AG08396 (cell line): Measurements from ENCODE around the gene SLC1A3.
A peak's percentile ranks its signal among the peaks of the same experiment; 100 is the strongest.

ENCODE experiments used
- DNase-seq: peaks from one replicate; pipeline ENCODE4 v3.0.0; 2012; ENCODE audit warnings: low spot score, mixed read lengths

Gene SLC1A3

GRCh38 chr5:36600917-36601527 is 5.4 kb upstream of the SLC1A3 start:
- no peak for DNase-seq

GRCh38 chr5:36602704-36603321 is 3.6 kb upstream of the SLC1A3 start:
- no peak for DNase-seq

- DNase-seq: no peak
These were observed 1.2 kb upstream of the SLC1A3 start for GRCh38 chr5:36605241-36605640.

- DNase-seq: no peak
These were observed 374 bp upstream of the SLC1A3 start for GRCh38 chr5:36606036-36606427.

GRCh38 chr5:36607114-36607571 is 737 bp downstream of the SLC1A3 start:
- DNase-seq: peak; percentile 25

GRCh38 chr5:36607838-36608783 is 1.7 kb downstream of the SLC1A3 start:
- DNase-seq: no peak

GRCh38 chr5:36610621-36611020 is 4.2 kb downstream of the SLC1A3 start:
- no peak for DNase-seq

- DNase-seq: no peak
These were observed 5.3 kb downstream of the SLC1A3 start for GRCh38 chr5:36611520-36612274.

GRCh38 chr5:36613241-36613640 is 6.8 kb downstream of the SLC1A3 start:
- DNase-seq: no peak

GRCh38 chr5:36613771-36614656 is 7.6 kb downstream of the SLC1A3 start:
- DNase-seq: no peak

GRCh38 chr5:36614657-36615308 is 8.4 kb downstream of the SLC1A3 start:
- no peak for DNase-seq

- DNase-seq: no peak
These were observed 12.7 kb downstream of the SLC1A3 start for GRCh38 chr5:36619012-36619635.

- DNase-seq: no peak
These were observed 15.6 kb downstream of the SLC1A3 start for GRCh38 chr5:36621985-36622384.

GRCh38 chr5:36623832-36624231 is 17.4 kb downstream of the SLC1A3 start:
- no peak for DNase-seq

- DNase-seq: no peak
These were observed 17.9 kb downstream of the SLC1A3 start for GRCh38 chr5:36624277-36624676.

GRCh38 chr5:36628695-36629094 is 22.3 kb downstream of the SLC1A3 start:
- no peak for DNase-seq

GRCh38 chr5:36629729-36630128 is 23.3 kb downstream of the SLC1A3 start:
- no peak for DNase-seq

- peak; percentile 8 for DNase-seq
These were observed 24.1 kb downstream of the SLC1A3 start for GRCh38 chr5:36630201-36631145.

GRCh38 chr5:36631154-36631553 is 24.7 kb downstream of the SLC1A3 start:
- no peak for DNase-seq
